ENCODE results near the gene VPS13D.
A peak's percentile ranks its signal among the peaks of the same experiment; 100 is the strongest.

The VPS13D gene, protein sequence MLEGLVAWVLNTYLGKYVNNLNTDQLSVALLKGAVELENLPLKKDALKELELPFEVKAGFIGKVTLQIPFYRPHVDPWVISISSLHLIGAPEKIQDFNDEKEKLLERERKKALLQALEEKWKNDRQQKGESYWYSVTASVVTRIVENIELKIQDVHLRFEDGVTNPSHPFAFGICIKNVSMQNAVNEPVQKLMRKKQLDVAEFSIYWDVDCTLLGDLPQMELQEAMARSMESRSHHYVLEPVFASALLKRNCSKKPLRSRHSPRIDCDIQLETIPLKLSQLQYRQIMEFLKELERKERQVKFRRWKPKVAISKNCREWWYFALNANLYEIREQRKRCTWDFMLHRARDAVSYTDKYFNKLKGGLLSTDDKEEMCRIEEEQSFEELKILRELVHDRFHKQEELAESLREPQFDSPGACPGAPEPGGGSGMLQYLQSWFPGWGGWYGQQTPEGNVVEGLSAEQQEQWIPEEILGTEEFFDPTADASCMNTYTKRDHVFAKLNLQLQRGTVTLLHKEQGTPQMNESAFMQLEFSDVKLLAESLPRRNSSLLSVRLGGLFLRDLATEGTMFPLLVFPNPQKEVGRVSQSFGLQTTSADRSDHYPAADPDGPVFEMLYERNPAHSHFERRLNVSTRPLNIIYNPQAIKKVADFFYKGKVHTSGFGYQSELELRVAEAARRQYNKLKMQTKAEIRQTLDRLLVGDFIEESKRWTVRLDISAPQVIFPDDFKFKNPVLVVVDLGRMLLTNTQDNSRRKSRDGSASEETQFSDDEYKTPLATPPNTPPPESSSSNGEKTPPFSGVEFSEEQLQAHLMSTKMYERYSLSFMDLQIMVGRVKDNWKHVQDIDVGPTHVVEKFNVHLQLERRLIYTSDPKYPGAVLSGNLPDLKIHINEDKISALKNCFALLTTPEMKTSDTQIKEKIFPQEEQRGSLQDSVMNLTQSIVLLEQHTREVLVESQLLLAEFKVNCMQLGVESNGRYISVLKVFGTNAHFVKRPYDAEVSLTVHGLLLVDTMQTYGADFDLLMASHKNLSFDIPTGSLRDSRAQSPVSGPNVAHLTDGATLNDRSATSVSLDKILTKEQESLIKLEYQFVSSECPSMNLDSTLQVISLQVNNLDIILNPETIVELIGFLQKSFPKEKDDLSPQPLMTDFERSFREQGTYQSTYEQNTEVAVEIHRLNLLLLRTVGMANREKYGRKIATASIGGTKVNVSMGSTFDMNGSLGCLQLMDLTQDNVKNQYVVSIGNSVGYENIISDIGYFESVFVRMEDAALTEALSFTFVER (N-terminal part only)

GRCh38 chr1:12229835-12230548, at the start of gene VPS13D:
TSS of gene VPS13D (plus strand) at chr1:12230030. CDS start at chr1:12234267, 4,237 bp downstream.
- peak; percentile 85 for DNase-seq

- no peak for DNase-seq
Measured at GRCh38 chr1:12180315-12180714, 49.5 kb upstream of the VPS13D start.

DNA sequence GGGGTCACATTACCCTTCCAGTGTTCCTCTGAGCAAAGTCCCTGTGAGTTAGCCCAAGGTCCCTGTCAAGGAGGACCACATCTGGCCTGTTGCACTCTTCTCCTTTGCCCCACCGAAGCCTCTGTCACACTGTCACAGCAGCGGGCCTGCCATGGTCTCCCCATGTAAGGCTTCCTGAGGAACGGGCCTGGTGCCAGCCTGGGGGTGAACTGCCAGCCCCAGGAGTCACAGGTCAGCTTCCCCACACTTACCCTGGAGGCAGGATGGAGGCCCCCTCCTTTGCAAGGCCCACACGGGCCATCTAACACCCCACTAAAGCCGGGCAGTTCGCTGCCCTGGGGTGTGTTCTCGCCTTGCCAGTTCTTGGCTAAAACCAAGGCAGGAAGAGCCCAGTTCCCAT, 48.9 kb upstream of the VPS13D start:
- DNase-seq: no peak

DNA sequence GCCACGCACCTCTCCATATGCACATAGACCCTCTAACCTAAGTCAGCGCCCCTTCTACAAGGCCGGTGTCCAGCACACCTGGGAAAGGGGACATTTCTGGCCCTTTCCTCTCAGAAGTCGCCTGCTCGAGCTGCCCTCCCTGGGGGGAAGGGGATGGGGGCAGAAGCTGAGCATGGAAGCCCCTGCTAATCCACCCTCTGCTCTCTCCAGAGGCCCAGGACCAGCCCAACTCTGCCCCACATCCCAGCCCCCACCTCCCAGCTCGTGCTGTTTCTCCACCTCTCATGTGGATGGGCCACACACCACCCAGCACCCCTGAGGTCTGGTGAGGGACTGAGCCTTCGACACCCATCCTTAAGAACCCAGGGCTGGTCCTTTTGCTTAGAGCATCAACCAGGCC, 48.3 kb upstream of the VPS13D start:
- DNase-seq: no peak

- DNase-seq: no peak
Measured at GRCh38 chr1:12182410-12182984, 47.3 kb upstream of the VPS13D start.

DNA sequence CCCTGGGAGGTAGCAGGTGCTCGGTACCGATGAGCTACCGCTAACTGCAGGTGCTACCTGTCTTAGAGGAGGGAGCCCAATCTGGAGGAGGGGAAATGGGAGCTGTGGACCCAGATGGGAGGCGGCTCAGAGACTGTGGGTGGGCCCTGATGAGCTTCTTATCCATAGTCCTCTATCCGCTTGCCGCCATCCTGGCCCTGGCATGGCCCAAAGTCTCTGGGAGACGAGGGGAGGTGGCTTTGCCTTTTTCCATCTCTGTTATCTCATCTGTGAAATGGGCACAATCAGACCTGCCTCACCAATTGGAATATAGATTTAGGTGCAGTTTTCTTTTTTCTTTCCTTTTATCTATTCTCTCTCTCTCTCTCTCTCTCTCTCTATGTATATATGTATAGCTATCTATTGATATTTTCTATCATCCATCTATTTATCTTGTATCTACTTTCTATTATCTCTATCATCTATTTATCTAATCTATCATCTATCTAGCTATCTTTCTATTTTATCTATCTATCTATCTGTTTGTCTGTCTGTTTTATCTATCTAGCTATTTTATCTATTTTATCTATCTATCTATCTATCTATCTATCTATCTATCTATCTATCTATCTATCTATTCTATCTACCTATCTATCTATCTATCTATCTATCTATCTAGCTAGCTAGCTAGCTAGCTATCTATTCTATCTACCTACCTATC, 46.6 kb upstream of the VPS13D start:
- no peak for DNase-seq

DNA sequence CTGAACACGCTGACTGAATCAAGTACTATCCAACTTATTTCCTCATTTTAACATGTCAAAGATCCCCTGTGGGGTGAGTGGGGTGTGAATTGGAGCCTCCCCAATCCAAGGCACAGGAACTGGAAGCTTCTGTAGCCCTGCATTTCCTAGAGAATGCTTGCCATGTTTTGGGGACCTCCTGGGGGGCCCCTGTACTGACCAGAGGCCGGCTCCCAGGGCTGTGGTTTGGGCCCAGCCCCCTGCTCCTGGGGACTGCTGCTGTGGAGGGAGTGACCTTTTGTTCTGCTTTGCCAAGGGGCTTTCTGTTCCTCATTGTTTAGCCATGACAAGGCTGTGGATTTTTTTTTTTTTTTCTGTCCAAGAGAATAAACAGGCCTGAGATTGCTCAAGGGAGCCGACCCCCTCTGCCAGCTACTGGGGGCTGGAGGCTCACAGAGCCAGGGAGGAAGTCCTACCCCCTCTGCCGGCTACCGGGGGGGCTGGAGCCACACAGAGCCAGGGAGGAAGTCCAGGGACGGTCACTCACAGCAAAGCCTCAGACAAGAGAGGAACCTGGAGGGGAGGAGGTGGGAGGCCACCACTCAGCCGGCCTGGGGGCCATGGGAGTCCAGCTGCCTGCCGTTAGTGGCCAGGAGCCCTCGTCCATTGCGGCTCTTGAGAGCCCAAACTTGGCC, 45.7 kb upstream of the VPS13D start:
- no peak for DNase-seq

GRCh38 chr1:12185036-12185917, 44.6 kb upstream of the VPS13D start:
- DNase-seq: no peak

- DNase-seq: no peak
Measured at GRCh38 chr1:12185918-12186678, 43.7 kb upstream of the VPS13D start.

DNA sequence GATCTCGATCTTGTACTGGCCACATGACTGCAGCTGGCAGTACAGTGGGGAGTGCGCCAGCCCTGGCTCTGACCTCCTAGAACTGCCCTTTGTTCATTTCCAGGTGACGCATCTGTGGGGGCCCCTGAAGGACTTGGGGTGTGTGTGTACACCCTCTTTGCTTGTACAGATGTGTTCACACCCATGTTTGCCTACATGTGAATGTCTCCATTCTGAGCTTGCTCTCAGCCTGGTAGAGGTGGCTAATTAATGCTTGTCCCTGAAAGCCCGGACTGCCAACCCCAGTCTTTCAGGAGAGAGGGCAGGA, 43.2 kb upstream of the VPS13D start:
- no peak for DNase-seq

GRCh38 chr1:12188115-12188514, 41.7 kb upstream of the VPS13D start:
- DNase-seq: no peak

GRCh38 chr1:12188657-12189327, 41.0 kb upstream of the VPS13D start:
- DNase-seq: no peak

DNA sequence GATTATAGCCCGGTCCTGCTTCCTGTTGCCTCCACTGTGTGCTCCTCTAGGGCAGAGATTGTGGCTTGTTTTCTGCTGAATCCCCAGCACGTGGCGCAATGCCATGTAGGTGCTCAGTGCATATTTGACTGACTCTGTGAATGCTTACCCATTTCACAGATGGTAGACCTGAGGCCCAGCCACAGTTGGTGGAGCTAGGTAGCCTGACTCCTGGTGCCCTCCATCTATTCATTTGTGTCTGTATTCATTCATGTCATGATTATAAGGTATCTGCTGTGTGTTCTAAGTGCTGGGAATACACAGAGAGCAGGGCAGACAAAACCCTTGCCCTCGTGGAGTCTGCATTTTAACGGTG, 40.5 kb upstream of the VPS13D start:
- DNase-seq: no peak

DNA sequence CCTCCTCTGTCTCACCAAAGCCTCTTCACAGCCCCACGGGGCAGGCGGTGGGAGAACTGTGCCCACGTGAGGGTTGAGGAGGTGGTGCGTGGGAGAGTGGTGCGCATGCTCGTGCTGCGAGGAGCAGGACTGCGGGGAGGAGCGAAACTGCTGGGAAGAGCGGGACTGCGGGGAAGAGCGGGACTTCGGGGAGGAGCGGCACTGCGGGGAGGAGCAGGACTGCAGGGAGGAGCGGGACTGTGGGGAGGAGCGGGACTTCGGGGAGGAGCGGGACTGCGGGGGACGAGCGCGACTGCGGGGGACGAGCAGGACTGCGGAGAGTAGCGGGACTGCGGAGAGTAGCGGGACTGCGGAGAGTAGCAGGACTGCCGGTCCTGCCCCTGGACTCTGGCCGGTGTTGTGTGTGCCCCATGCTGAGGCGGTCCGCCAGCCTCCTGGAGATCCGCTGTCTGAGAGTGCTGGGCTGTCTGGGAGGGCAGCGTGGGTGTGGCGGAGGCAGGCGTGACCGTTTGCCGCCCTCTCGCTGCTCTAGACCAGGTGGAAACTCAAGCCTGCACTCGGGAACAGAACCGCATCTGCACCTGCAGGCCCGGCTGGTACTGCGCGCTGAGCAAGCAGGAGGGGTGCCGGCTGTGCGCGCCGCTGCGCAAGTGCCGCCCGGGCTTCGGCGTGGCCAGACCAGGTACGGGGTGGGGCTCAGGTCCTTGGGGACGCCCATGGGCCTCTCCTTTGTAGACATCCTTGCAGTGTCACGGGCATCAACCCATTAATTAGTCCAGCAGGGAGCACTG, 38.4 kb upstream of the VPS13D start:
- DNase-seq: no peak

GRCh38 chr1:12194666-12195216, 35.1 kb upstream of the VPS13D start:
- no peak for DNase-seq

- no peak for DNase-seq
Measured at GRCh38 chr1:12195416-12195815, 34.4 kb upstream of the VPS13D start.

Data from stimulated activated CD4-positive, alpha-beta T cell treated with anti-CD3 and anti-CD28 coated beads, Interleukin-4, amount 100 ng/mL, for 24 hours (primary cell).